Caco-2 (cell line): ENCODE results near the gene LATS2. TPM values are rescaled to one million over a fixed set of nuclear protein-coding genes. Genes with fewer than 3 reads are reported as not detected.

Experiments used
- BruUV-seq: library from RNA; stranded (reverse); fragments of 400-500 nt; replicated peaks from 2 replicates; lab custom pipeline; 2021; lab: Mats Ljungman, UMichigan
- CTCF ChIA-PET: fragments of 300-600 bp; sonication (Branson Sonifier 250); formaldehyde crosslinking; loops from one replicate; lab custom pipeline; 2022; ENCODE audit warnings: antibody characterized with exemption; lab: Charles Lee
- POLR2A ChIA-PET: fragments of 300-600 bp; sonication (Branson Sonifier 250); formaldehyde crosslinking; loops from one replicate; lab custom pipeline; 2022; ENCODE audit warnings: antibody characterized with exemption; lab: Charles Lee
- DNase-seq, 2 experiments: peaks; one replicate each; pipeline versions ENCODE4 v3.0.0 to v3.0.0-alpha.2; 2020 to 2022
- H3K27me3 ChIP-seq: replicated peaks from 2 replicates; pipeline ENCODE4 v1.6.0; 2011; ENCODE audit warnings: low read length; ENCODE audit not compliant: control insufficient read depth, insufficient read depth
- H3K36me3 ChIP-seq: 2 replicates; pipeline ENCODE4 v1.5.1; 2011; ENCODE audit warnings: low read length; ENCODE audit not compliant: control insufficient read depth, insufficient read depth
- H3K4me1 ChIP-seq: fragments of 250-450 bp; sonication (Bioruptor Pico); 2 replicates; pipeline ENCODE4 v1.5.1; 2020; ENCODE audit warnings: mild to moderate bottlenecking
- H3K4me3 ChIP-seq: 2 replicates; pipeline ENCODE4 v1.5.1; 2011; ENCODE audit warnings: low read depth, mild to moderate bottlenecking, control low read depth, low read length
- H3K9me3 ChIP-seq: fragments of 250-450 bp; sonication (Bioruptor Pico); 2 replicates; pipeline ENCODE4 v1.5.1; 2020; ENCODE audit warnings: mild to moderate bottlenecking, moderate library complexity
- H3K27ac Mint-ChIP-seq: one replicate; pipeline ENCODE4 v1.8.0; 2022; ENCODE audit warnings: mixed read lengths; ENCODE audit not compliant: unreplicated experiment
- H3K27me3 Mint-ChIP-seq: one replicate; pipeline ENCODE4 v1.8.0; 2022; ENCODE audit warnings: mixed read lengths; ENCODE audit not compliant: insufficient read depth, unreplicated experiment
- H3K36me3 Mint-ChIP-seq: one replicate; pipeline ENCODE4 v1.8.0; 2022; ENCODE audit warnings: mild to moderate bottlenecking, mixed read lengths; ENCODE audit not compliant: insufficient read depth, unreplicated experiment
- H3K4me1 Mint-ChIP-seq: one replicate; pipeline ENCODE4 v1.8.0; 2022; ENCODE audit warnings: low read depth, mixed read lengths; ENCODE audit not compliant: unreplicated experiment
- H3K4me3 Mint-ChIP-seq: one replicate; pipeline ENCODE4 v1.8.0; 2022; ENCODE audit warnings: mild to moderate bottlenecking, moderate library complexity, mixed read lengths; ENCODE audit not compliant: unreplicated experiment
- H3K9me3 Mint-ChIP-seq: one replicate; pipeline ENCODE4 v1.8.0; 2022; ENCODE audit warnings: mixed read lengths; ENCODE audit not compliant: unreplicated experiment
- intact Hi-C: fragments of 100-400 bp; cut with micrococcal nuclease; formaldehyde crosslinking; loops from one replicate; pipeline ENCODE4 v1.10.0; 2022; ENCODE audit not compliant: unreplicated experiment
- total RNA-seq: library from RNA; stranded (reverse); gene quantifications from 2 replicates; pipeline ENCODE4 v1.2.3, GENCODE V29; 2022
- TF ChIP-seq, protein P1 (sequence below), 2 experiments: fragments of 200-600 bp in 1 of 2; IDR thresholded peaks; 1 replicate in 1 of 2; 2 replicates in 1 of 2; pipeline versions ENCODE4 v1.5.1 to v1.8.0; 2011 to 2022; ENCODE audit warnings: antibody characterized with exemption in 1 of 2, control low read depth in 1 of 2, inconsistent platforms in 1 of 2, low read depth in 1 of 2, low read length in 1 of 2, mild to moderate bottlenecking in 1 of 2, moderate library complexity in 1 of 2; ENCODE audit not compliant: insufficient read depth in 1 of 2, severe bottlenecking in 1 of 2, unreplicated experiment in 1 of 2

The LATS2 gene
- total RNA-seq, 1 experiment from 2014 or later, result 45.6 TPM

DNA sequence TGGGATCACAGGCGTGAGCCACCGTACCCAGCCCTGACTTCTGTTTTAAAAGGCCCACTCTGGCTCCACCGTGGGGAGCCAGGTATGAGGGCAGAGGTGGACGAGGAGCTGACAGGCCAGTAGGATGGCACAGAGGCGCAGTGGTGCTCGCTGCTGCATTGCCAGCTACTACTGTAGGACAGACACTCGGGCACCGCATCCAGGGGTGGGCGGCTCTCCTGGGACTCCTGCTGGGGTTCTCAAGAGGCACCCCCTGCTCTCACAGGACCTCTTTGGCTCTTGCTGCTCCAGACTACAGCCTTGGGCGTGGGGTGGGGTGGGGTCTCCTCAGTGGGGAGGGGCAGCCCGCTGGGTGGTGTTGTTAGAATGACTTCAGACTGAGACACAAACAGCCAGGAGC, 53.4 kb downstream of the LATS2 start:
- peaks cover 40% of the 10 kb centered on the region for H3K4me1 ChIP-seq
- intact Hi-C loops, result no loop called here

GRCh38 chr13:21006141-21007005, 55.0 kb downstream of the LATS2 start:
- Histone ChIP-seq H3K4me1 (peaks cover 26% of the 10 kb centered on the region), H3K4me3 (no peak overlapping the region), H3K27me3 (no peaks in the 10 kb centered on the region; the same call in 1 of the 2 replicates), H3K36me3 (peaks cover 2% of the 10 kb centered on the region; the same call in 1 of the 2 replicates), H3K9me3 (peaks cover 25% of the 10 kb centered on the region)
- H3K4me3 Mint-ChIP-seq, result no peak overlapping the region
- no peaks in the 10 kb centered on the region for H3K27me3 Mint-ChIP-seq
- peak overlapping the region; percentile 84 for H3K27ac Mint-ChIP-seq
- ChIA-PET CTCF (no interaction called here), POLR2A (no interaction called here)
- peaks cover 88% of the 10 kb centered on the region for H3K36me3 Mint-ChIP-seq
- DNase-seq, result no peak
- intact Hi-C loops, result loop anchor here (2.0 kb wide), 1 partner anchor 14 kb away; no protein-coding TSS in a partner anchor
- peaks cover 30% of the 10 kb centered on the region for H3K4me1 Mint-ChIP-seq
- no TSS peak for BruUV-seq
- TF ChIP-seq, protein P1, sequence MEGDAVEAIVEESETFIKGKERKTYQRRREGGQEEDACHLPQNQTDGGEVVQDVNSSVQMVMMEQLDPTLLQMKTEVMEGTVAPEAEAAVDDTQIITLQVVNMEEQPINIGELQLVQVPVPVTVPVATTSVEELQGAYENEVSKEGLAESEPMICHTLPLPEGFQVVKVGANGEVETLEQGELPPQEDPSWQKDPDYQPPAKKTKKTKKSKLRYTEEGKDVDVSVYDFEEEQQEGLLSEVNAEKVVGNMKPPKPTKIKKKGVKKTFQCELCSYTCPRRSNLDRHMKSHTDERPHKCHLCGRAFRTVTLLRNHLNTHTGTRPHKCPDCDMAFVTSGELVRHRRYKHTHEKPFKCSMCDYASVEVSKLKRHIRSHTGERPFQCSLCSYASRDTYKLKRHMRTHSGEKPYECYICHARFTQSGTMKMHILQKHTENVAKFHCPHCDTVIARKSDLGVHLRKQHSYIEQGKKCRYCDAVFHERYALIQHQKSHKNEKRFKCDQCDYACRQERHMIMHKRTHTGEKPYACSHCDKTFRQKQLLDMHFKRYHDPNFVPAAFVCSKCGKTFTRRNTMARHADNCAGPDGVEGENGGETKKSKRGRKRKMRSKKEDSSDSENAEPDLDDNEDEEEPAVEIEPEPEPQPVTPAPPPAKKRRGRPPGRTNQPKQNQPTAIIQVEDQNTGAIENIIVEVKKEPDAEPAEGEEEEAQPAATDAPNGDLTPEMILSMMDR (IDR thresholded peaks at IDR 0.05; ENCODE audit: insufficient read depth in 1 of 2, low read depth in 1 of 2, low read length in 1 of 2, severe bottlenecking in 1 of 2, unreplicated experiment in 1 of 2), result no peak
- no peaks in the 10 kb centered on the region for H3K9me3 Mint-ChIP-seq

More for the DNA sequence above, 53.4 kb downstream of the LATS2 start:
- no TSS peak for BruUV-seq
- H3K36me3 Mint-ChIP-seq, result peaks cover 84% of the 10 kb centered on the region
- H3K9me3 Mint-ChIP-seq, result no peaks in the 10 kb centered on the region
- TF ChIP-seq, protein P1 (IDR thresholded peaks at IDR 0.05; ENCODE audit: insufficient read depth in 1 of 2, low read depth in 1 of 2, low read length in 1 of 2, severe bottlenecking in 1 of 2, unreplicated experiment in 1 of 2), result no peak
- no peaks in the 10 kb centered on the region; the same call in 1 of the 2 replicates for H3K36me3 ChIP-seq
- ChIA-PET POLR2A (no interaction called here), CTCF (no interaction called here)
- H3K27me3 ChIP-seq, result no peaks in the 10 kb centered on the region
- H3K4me3 ChIP-seq, result no peak overlapping the region
- peaks cover 35% of the 10 kb centered on the region for H3K4me1 Mint-ChIP-seq
- H3K27me3 Mint-ChIP-seq, result no peaks in the 10 kb centered on the region
- peaks cover 9% of the 10 kb centered on the region for H3K9me3 ChIP-seq
- no peak for DNase-seq
- no peak overlapping the region for H3K4me3 Mint-ChIP-seq
- H3K27ac Mint-ChIP-seq, result peak overlapping the region; percentile 25

DNA sequence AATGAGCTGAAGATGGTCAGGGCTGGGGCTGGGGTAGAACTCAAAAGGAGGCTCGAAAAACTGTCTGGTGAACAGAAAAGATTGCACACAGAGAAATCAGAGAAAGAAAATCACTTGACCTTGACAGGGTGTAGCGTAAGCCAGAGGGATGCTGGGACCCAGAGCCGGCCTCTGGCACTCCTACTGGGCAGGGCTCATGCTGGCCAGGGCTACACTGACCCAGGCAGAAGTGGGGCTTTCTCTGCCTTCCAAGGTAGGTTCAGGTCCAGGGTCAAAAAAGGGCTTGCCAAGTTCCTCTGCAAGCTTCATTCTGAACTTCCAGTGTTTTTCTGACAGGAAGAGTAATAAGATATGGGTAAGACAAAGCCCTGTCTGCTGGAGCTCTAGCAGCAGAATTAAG, 56.2 kb downstream of the LATS2 start:
- no peak for DNase-seq
- H3K9me3 Mint-ChIP-seq, result no peaks in the 10 kb centered on the region
- TF ChIP-seq, protein P1 (IDR thresholded peaks at IDR 0.05; ENCODE audit: insufficient read depth in 1 of 2, low read depth in 1 of 2, low read length in 1 of 2, severe bottlenecking in 1 of 2, unreplicated experiment in 1 of 2), result no peak
- peaks cover 36% of the 10 kb centered on the region for H3K9me3 ChIP-seq
- no peaks in the 10 kb centered on the region for H3K27me3 Mint-ChIP-seq
- peaks cover 82% of the 10 kb centered on the region for H3K36me3 Mint-ChIP-seq
- CTCF ChIA-PET, result no interaction called here
- H3K4me1 Mint-ChIP-seq, result peaks cover 18% of the 10 kb centered on the region
- intact Hi-C loops, result no loop called here
- POLR2A ChIA-PET, result no interaction called here
- peaks cover 26% of the 10 kb centered on the region for H3K4me1 ChIP-seq
- H3K36me3 ChIP-seq, result peaks cover 3% of the 10 kb centered on the region; the same call in 1 of the 2 replicates
- BruUV-seq, result no TSS peak
- no peaks in the 10 kb centered on the region; the same call in 1 of the 2 replicates for H3K27me3 ChIP-seq
- H3K27ac Mint-ChIP-seq, result no peak overlapping the region
- H3K4me3 ChIP-seq, result no peak overlapping the region
- no peak overlapping the region for H3K4me3 Mint-ChIP-seq
